Measurements from ENCODE around the gene POLRMT.

POLRMT gene

DNA sequence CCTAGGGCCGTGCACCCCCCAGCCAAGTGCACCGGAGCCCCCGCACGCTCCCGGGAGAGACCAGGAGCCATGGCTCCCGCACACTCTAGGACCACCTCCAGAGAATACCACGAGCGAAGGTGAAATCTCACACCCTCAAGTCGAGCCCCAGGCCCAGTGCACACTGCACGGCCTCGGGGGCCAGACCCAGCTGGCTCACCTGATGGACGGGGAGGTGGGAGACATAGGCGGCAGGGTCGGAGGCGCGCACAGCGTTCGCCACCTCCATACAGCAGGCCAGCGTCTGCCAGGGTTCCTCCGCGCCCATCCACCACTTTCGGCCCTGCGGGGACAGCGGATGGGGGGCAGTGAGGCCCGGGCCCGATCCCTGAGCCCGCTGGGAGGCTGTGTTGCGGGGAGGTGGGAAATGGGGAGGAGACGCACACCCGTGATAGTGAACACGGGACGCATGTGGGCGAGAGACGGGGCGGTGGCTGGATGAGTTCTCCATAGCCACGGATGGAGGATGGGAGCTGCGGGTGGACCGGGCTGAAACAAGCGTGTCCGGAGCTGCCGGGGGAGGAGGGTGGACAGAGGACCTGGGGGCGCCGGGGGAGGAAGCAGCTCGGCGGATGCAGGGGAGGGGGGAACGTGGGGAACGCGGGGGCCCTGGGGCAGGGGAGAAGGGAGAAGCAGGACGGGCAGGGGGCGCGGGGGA lies 13.0 kb downstream of the POLRMT start:
- no peak for ATAC-seq (replicated peaks)
- Mint-ChIP-seq H3K9me3 (no peaks in the 10 kb centered on the region), H3K27me3 (peaks cover 0 to 6% of the 10 kb centered on the region in 2 donors), H3K4me3 (no peak overlapping the region), H3K4me1 (peaks cover 0 to 4% of the 10 kb centered on the region in 2 donors), H3K27ac (no peak overlapping the region), H3K36me3 (peaks cover 31 to 50% of the 10 kb centered on the region in 2 donors)
- DNase-seq, result no peak

DNA sequence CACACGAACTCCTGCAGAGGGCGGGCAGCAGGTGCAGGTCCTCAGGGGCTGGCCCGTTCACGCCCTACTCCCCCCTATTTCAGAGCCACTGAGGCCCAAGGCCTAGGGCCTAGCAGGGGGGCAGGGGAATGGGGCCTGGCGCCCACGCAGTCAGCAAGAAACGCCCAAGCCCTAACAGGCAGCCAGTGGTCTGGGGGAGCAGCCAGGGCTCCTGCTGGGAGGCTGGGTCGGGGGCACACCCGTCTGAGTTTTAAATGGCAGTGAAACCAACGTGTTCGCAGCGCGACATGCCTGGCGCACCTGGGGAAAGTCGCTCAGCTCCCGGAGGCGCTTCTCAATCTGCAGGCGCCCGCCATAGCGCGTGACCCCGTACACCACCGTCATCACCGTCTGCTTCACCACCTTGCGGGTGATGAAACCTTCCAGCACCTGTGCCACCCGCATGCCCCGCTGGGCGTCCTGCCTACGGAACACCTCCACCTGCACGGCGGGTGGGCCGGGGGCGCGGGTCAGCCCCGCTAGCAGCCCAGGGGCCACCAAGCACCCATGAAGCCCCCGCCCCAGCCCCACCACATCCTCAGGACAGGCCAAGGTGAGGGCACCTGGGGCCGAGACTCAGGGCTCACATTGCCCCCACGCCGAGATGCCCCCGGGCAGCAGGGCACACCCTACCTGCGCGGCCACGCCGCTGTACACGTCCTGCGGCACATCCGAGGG lies 13.9 kb downstream of the POLRMT start:
- Mint-ChIP-seq H3K27ac (no peak overlapping the region), H3K36me3 (peaks cover 31 to 52% of the 10 kb centered on the region in 2 donors), H3K4me1 (peaks cover 0 to 5% of the 10 kb centered on the region in 2 donors), H3K9me3 (no peaks in the 10 kb centered on the region), H3K4me3 (no peak overlapping the region), H3K27me3 (peaks cover 0 to 6% of the 10 kb centered on the region in 2 donors)
- DNase-seq (no peak), ATAC-seq (replicated peaks) (no peak)

DNA sequence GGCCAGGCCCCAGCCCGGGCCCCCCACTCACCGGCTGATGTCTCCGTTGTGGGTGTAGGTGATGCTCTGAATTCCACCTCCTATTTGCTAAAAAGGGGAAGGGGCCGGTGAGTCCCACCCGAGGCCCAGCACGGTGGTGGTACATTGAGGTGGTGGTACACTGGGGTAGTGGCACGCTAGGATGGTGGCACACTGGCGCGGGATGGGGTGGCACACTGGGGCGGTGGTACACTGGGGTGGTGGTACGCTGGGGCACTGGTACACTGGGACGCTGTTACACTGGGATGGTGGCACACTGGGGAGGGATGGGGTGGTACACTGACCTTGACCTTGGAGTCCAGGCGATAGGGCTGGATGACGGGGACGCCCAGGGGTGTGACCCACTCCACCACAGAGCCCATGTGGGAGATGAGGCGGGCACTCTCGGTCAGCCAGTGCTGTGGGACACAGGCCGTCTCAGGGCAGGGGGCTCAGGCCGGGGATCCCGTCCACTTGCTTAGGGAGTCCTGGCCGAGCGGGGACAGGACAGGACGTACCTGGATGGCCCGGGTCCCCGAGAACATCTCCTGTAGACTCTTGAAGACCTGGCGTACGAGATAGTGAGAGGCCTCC lies 14.6 kb downstream of the POLRMT start:
- DNase-seq (no peak), ATAC-seq (replicated peaks) (no peak)
- Mint-ChIP-seq H3K27me3 (peaks cover 0 to 6% of the 10 kb centered on the region in 2 donors), H3K9me3 (no peaks in the 10 kb centered on the region), H3K27ac (peak overlapping the region; percentile 25), H3K4me3 (no peak overlapping the region), H3K4me1 (peaks cover 0 to 8% of the 10 kb centered on the region in 2 donors), H3K36me3 (peaks cover 33 to 52% of the 10 kb centered on the region in 2 donors)

DNA sequence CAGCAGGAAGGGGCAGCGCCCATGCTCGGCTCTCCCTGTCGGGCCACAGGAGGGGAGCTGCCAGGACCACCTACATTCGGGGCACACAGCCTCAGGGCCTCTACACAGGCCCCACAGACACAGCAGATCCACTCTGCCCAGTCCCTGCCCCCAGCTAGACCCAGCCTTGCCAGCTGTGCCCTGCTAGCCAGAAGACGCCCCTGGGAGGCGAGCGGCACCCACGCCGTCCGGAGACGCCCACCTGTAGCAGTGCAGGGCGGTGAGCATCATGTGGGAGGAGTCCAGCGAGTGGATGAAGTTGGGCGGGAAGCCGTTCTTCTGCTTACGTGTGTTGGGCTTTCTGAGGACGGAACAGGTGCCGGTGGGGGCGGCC lies 15.1 kb downstream of the POLRMT start:
- peaks cover 0 to 8% of the 10 kb centered on the region in 2 donors for H3K4me1 Mint-ChIP-seq
- ATAC-seq (replicated peaks) (no peak), DNase-seq (no peak)
- peaks cover 0 to 6% of the 10 kb centered on the region in 2 donors for H3K27me3 Mint-ChIP-seq
- no peak overlapping the region for H3K4me3 Mint-ChIP-seq
- no peaks in the 10 kb centered on the region for H3K9me3 Mint-ChIP-seq
- peaks cover 34 to 47% of the 10 kb centered on the region in 2 donors for H3K36me3 Mint-ChIP-seq
- no peak overlapping the region for H3K27ac Mint-ChIP-seq

DNA sequence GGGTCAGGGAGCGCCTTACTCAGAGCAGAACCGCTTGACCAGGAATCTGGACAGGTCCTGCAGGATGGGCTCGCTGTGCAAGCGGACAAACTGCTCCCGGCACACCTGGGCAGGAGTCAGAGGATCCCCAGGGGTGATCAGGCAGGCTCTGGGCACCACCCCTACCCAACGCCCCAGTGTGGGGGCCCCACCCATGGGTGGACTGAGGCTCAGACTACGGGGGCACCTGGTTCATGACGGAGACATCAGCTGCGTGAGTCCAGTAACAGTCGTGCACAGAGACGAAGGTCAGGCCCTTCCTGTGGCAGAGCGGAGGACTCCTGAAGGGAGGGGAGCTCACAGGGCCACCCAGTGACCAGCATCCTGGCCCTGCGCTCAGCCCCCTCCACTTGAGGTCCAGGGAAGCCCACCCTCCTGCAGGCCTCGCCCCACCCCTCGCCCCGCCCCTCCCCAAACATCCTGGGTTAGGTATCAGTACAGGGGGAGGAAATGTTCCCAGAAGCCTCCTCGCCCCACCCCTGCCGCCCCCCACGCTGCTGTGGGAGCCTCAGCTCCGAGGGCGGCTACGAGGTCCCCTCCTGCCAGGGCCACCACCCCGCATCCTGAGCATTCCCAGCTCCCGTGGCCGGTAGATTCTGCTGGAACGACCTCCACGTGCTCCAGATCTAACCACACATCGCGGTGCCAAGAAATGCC lies 15.6 kb downstream of the POLRMT start:
- ATAC-seq (replicated peaks) (no peak), DNase-seq (no peak)
- Mint-ChIP-seq H3K27ac (no peak overlapping the region), H3K4me3 (no peak overlapping the region), H3K4me1 (peaks cover 0 to 8% of the 10 kb centered on the region in 2 donors), H3K9me3 (no peaks in the 10 kb centered on the region), H3K36me3 (peaks cover 35 to 51% of the 10 kb centered on the region in 2 donors), H3K27me3 (peaks cover 0 to 6% of the 10 kb centered on the region in 2 donors)

DNA sequence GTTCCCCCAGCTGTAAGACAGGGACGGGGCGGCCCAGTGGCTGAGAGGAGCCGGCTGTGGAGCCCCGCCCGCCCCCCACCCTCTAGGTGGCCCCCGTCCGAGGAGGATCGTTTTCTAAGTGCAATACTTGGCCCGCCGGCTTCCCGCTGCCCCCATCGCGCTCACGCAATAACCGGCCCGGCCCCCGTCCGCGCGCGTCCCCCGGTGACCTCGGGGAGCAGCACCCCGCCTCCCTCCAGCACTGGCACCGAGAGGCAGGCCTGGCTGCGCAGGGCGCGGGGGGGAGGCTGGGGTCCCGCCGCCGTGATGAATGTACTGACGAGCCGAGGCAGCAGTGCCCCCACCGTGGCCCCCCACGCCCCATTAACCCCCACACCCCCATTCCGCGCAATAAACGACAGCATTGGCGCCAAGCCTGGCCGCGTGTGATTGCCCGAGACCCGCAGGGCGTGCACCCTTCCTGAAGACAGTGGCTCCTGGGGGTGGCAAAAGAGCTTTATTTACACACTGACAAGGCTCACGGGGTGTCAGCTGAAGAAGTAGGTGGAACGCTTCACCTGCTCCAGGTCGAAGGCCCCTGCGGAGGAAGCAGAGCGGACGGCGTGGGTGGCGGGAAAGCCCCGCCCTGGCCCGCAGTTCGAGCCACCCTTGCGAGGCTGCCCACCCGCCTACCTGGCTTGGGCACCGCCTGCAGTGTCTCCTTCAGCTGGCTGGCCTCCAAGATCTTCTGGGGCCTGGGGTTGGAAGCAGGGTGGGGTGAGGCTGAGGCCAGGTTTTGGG lies 16.4 kb downstream of the POLRMT start:
- Mint-ChIP-seq H3K9me3 (no peaks in the 10 kb centered on the region), H3K4me3 (no peak overlapping the region), H3K27me3 (peaks cover 0 to 6% of the 10 kb centered on the region in 2 donors), H3K4me1 (peaks cover 0 to 8% of the 10 kb centered on the region in 2 donors), H3K27ac (no peak overlapping the region), H3K36me3 (peaks cover 35 to 57% of the 10 kb centered on the region in 2 donors)
- ATAC-seq (replicated peaks), result peak in 1 of 2 donors; percentile 33
- DNase-seq, result no peak

DNA sequence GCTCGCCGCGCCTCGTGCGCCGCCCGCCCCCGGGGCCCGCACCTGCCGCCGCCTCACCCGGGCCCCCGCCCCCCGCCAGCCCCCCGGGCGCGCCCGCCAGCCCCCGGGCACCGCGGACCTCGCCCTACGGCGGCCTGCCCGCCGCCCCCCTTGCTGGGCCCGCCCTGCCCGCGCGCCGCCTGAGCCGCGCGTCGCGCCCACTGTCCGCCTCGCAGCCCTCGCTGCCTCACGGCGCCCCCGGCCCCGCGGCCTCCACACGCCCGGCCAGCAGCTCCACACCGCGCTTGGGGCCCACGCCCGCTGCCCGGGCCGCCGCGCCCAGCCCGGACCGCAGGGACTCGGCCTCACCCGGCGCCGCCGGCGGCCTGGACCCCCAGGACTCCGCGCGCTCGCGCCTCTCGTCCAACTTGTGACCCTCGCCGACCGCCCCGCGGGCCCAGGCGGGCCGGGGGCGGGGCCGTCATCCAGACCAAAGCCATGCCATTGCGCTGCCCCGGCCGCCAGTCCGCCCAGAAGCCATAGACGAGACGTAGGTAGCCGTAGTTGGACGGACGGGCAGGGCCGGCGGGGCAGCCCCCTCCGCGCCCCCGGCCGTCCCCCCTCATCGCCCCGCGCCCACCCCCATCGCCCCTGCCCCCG lies 17.2 kb downstream of the POLRMT start:
- Mint-ChIP-seq H3K27me3 (peaks cover 0 to 6% of the 10 kb centered on the region in 2 donors), H3K4me3 (no peak overlapping the region), H3K4me1 (peaks cover 6 to 11% of the 10 kb centered on the region in 2 donors), H3K36me3 (peaks cover 35 to 54% of the 10 kb centered on the region in 2 donors), H3K9me3 (no peaks in the 10 kb centered on the region), H3K27ac (no peak overlapping the region)
- ATAC-seq (replicated peaks) (peak; percentile 5), DNase-seq (no peak)

DNA sequence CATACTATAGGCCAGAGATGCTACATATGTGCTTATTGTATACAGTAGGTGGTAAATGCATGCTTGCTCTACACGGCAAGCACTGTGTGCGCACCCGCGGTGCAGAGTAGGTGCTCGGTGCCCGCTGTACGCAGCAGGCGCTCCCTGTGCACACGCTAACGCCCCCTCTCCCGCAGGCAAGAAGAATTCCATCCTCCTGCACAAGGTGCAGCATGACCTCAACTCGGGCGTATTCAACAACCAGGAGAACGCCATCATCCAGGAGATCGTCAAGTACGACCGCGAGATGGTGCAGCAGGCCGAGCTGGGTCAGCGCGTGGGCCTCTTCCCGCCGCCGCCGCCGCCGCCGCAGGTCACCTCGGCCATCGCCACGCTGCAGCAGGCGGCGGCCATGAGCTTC lies 17.7 kb downstream of the POLRMT start:
- H3K36me3 Mint-ChIP-seq, result peaks cover 35 to 54% of the 10 kb centered on the region in 2 donors
- no peaks in the 10 kb centered on the region for H3K9me3 Mint-ChIP-seq
- peaks cover 0 to 6% of the 10 kb centered on the region in 2 donors for H3K27me3 Mint-ChIP-seq
- H3K4me1 Mint-ChIP-seq, result peaks cover 11 to 14% of the 10 kb centered on the region in 2 donors
- DNase-seq, result no peak
- peak; percentile 19 to 20 for ATAC-seq (replicated peaks)
- peak overlapping the region in 1 of 2 donors; percentile 25 for H3K4me3 Mint-ChIP-seq
- no peak overlapping the region for H3K27ac Mint-ChIP-seq

DNA sequence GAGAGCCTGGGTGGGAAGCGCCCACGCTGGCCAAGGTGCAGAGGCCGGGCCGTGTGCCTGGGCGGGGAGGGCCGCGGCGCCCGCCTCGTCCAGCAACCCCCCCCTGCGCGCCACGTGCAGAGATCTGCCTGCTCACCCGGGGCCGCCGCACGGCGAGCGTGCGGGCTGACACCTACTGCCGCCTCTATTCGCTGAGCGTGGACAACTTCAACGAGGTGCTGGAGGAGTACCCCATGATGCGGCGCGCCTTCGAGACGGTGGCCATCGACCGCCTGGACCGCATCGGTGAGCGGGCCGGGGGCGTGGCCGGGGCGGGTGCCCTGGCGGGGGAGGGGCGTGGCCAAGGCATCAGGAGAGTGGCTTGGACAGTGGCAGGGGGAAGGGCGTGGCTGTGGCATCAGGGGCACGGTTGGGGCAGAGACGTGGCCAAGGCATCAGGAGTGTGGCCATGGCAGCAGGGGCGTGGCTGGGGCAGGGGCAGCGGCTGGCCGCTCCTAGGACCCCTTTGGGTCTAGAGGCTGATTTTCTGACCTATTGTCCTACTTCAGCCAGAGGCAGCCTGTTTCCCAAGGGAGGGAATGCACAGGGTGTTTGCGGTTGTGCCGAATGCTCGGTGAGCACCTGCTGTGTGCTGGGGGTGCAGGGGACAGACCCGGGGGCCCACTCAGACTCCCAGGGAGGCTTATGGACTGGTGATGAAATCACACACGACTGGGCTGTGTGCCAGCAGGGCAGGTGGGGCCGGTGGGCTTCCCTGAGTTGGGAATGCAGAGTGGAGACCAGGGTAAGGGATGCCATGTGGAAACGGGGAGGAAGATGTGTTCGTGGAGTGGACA lies 19.4 kb downstream of the POLRMT start:
- no peak overlapping the region for H3K4me3 Mint-ChIP-seq
- H3K9me3 Mint-ChIP-seq, result no peaks in the 10 kb centered on the region
- H3K27me3 Mint-ChIP-seq, result peaks cover 0 to 5% of the 10 kb centered on the region in 2 donors
- peaks cover 21 to 42% of the 10 kb centered on the region in 2 donors for H3K36me3 Mint-ChIP-seq
- peaks cover 12 to 16% of the 10 kb centered on the region in 2 donors for H3K4me1 Mint-ChIP-seq
- no peak overlapping the region for H3K27ac Mint-ChIP-seq
- no peak for ATAC-seq (replicated peaks)
- no peak for DNase-seq

DNA sequence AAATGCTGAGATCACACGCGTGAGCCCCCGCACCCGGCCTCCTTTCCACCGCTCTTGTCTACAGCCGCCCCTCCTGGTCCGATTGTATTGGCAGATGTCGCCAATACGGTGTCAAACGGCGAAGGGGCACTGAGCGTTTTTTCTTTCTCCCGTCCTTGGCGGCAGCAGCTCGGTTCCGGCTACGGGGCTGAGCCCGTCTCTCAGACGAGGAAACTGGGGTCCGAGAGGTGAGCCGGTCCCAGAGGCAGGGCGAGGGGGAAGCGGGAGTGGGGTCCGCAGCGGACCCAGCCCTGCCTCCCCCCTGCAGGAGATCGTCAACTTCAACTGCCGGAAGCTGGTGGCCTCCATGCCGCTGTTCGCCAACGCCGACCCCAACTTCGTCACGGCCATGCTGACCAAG lies 20.4 kb downstream of the POLRMT start:
- H3K9me3 Mint-ChIP-seq, result no peaks in the 10 kb centered on the region
- H3K36me3 Mint-ChIP-seq, result peaks cover 13 to 32% of the 10 kb centered on the region in 2 donors
- no peak overlapping the region for H3K4me3 Mint-ChIP-seq
- DNase-seq, result no peak
- peaks cover 0 to 3% of the 10 kb centered on the region in 2 donors for H3K27me3 Mint-ChIP-seq
- H3K4me1 Mint-ChIP-seq, result peaks cover 12 to 16% of the 10 kb centered on the region in 2 donors
- no peak overlapping the region for H3K27ac Mint-ChIP-seq
- no peak for ATAC-seq (replicated peaks)

DNA sequence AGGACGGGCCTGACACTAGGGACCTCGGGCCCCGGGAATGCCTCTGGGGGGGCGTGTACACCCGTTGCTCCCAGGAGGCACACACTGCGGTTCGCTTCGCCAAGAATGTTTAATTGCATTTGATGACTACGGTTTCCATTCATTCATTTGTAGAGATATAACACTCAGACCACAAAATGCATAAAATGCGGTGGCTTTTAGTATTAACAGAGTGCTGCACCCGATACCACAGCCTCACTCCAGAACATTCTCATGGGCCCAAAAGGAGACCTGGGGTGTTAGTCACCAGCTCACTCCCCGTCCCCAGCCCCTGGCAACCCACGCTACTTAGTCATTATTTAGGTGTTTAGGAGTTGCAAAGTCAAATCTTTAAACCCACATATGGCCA lies 21.9 kb downstream of the POLRMT start:
- Mint-ChIP-seq H3K4me3 (no peak overlapping the region), H3K9me3 (no peaks in the 10 kb centered on the region)
- peak in 1 of 2 donors; percentile 38 for ATAC-seq (replicated peaks)

DNA sequence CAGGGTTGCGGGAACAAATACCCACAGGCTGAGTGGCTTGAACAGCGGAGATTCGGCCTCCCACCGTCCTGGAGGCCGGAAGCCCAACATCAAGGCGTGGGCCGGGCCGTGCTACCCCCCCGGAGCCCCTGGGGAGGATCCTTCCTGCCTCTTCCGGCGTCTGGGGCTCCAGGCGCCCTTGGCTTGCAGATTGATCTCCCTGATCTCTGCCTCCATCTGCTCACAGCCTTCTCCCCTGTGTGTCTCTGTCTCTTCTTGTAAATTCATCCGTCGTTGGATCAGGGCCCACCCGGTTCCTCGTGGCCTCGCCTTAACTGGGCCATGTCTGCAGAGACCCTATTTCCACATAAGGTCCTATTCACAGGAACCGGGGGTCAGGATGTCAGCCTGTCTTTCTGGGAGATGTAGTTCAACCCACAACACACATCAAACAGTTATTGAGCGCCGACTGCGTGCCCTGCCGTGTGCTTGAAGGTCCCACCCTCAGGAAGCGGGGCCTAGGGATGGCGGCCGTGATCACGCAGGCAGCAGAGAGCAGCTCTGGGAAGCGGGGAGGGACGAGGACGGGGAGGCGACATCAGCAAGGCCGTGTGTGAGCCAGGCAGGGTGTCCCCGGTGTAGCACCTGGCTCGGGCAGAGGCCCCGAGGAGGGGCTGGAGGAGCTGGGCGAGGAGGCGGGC lies 22.4 kb downstream of the POLRMT start:
- H3K4me1 Mint-ChIP-seq, result peaks cover 12 to 14% of the 10 kb centered on the region in 2 donors
- peaks cover 0 to 3% of the 10 kb centered on the region in 2 donors for H3K27me3 Mint-ChIP-seq
- DNase-seq (no peak), ATAC-seq (replicated peaks) (peak; percentile 46 to 70)
- no peaks in the 10 kb centered on the region for H3K9me3 Mint-ChIP-seq
- peaks cover 4 to 22% of the 10 kb centered on the region in 2 donors for H3K36me3 Mint-ChIP-seq
- peak overlapping the region; percentile 86 for H3K27ac Mint-ChIP-seq
- peak overlapping the region; percentile 74 to 80 for H3K4me3 Mint-ChIP-seq

More for the DNA sequence above, 21.9 kb downstream of the POLRMT start:
- peaks cover 12 to 14% of the 10 kb centered on the region in 2 donors for H3K4me1 Mint-ChIP-seq
- peaks cover 0 to 3% of the 10 kb centered on the region in 2 donors for H3K27me3 Mint-ChIP-seq
- DNase-seq, result no peak
- H3K36me3 Mint-ChIP-seq, result peaks cover 4 to 22% of the 10 kb centered on the region in 2 donors
- H3K27ac Mint-ChIP-seq, result no peak overlapping the region
